NCI-H187 treated with DMSO at 0.1 percent for 48 hours (cell line): ENCODE data around the gene BLVRB.
"Not testable (repeated sequence)": the region's sequence is repeated elsewhere in the genome, so short reads cannot be mapped to it uniquely, and the experiment has no call there.

Experiments
- DNase-seq: peaks from one replicate; lab custom pipeline; 2025; lab: John Stamatoyannopoulos, UW

The BLVRB gene

DNA sequence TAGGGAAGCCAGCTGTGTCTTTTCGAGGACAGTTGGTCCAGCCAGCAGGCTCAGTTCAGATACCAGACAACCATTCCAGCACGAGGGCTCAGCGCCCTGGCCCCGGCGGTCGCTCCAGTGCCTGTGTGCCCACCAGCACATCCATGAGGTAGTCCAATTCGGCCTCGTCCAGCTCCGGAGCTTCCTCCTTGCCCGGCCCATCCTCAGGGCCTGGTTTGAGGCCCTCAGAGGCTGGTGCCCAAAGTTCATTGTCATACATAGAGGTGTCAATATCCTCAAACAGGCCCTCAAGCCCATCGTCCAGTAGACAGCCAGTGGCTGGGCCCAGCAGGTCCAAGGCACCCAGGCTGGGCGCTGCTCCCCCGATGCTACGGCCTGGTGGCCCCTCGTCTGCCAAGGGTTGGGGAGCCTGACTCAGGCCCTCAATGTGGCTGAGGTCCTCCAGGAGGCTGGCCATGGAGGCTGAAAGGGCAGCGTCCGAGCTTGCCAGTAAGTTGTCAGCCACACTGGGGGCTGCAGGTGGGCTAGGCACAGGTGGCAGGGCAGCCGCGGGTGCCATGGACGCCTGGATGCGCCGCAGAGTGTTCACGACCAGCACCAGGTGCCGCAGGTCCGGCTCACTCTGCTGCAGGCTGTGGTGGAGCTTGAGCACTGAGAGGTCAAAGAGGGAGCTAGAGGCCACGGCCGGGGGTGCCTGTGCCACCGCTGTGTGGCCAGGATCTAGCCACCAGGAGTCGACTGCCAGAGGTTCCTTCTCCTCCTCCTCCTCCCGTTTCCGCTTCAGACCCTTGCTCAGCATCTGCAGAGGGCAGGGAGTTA is 42.6 kb downstream of the BLVRB start:
- DNase-seq: no peak

- DNase-seq: no peak
These were observed 43.4 kb downstream of the BLVRB start for GRCh38 chr19:40421993-40422747.

DNA sequence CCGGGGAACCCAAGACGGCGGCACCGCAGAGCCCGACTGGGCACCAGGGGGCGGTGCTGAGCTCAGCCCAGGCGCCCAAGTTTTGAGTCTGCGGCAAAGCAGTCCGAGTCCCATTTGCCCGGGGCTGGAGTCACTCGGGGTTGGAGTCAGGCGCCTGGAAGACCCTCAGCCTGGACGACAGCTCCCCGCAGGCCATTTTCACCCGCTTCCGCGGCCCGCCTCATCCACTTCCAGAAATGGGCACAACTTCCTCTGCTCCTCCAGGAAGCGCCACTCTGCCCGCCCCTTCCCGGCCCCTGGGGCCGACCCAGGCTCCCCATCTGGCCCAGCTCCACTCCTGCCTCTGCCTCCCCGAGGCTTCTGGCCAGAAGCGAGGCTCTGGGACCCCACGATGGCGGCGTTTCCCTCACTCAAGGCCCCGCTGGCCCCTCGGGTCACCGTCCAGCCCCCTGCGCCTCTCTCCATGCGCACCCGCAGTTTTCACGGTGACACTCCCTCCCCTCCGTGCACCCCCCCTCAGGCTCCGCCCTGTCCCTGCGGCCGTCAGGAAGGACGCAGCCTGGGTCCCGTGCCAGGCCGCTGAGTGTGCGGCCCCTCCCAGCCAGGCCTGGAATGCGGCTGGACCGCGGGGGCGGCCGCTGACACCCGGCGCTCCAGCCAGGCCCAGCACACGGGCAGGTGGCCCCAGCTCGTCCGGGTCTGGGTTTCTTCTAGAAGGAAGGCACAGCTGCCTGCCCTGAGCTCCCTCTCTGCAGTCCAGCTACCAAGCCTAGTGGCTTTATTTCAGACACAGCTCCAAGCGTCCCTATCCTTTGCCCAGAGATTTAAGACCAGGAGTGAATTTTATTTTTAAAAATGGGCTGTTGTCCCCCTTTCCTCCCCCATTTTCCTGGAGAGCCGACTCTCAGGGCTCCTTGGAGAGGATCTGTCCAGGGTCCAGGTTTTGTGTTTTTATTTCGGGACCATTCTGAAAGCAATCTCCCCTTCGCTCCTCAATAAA is 44.5 kb downstream of the BLVRB start:
- DNase-seq: peak; percentile 18

GRCh38 chr19:40420451-40420765 is 45.1 kb downstream of the BLVRB start:
- DNase-seq: no peak

- no peak for DNase-seq
These were observed 45.8 kb downstream of the BLVRB start for GRCh38 chr19:40419780-40420179.

- DNase-seq: no peak
These were observed 46.4 kb downstream of the BLVRB start for GRCh38 chr19:40419066-40419612.

GRCh38 chr19:40418040-40418439 is 47.5 kb downstream of the BLVRB start:
- DNase-seq: no peak

DNA sequence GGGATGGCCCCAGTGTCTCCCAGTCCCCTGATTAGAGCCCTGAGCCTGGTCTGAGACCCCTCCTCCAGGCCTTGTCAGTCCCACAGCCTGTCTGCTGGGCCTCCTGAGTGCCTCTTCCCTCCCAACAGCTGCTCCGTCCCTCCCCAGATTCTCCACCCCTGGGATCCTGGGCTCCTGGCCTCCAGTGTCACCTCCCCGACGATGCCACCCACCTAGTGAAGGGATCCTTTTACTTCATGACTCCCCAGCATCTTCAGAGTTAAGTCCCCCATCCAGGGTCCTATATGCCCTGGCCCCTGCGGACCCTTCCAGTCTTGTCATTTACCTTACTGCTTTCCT is 47.9 kb downstream of the BLVRB start:
- DNase-seq: no peak

DNA sequence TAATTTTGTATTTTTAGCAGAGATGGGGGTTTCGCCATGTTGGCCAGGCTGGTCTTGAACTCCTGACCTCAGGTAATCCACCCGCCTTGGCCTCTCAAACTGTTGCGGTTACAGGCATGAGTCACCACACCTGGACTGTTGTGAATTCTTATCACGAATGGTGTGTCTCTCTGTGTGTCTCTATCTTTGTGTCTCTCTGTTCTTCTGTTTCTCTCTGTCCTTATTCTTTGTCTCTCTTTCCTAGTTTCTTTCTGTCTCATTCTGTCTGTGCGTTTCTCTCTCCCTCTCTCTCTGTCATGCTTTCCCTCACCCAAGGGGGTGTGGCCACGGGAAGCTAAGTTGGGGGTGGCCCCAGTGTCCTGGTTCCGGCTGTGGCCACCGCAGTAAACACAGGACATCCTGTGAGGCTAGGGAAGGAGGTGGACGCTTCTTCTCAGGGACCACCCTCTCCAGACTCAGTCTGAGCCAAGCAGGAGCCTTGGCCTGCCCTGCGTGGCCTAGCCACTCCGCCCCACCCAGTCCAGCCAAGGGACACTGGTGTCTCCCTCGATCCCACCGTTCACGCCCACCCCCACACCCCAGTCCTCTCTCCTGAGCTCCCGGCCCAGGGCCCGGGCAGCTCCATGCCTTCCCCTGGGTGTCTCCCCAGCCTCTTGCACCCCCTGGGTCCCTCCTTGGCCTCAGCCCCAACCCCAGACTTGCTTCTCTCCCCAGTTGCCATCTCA is 48.5 kb downstream of the BLVRB start:
- DNase-seq: no peak

GRCh38 chr19:40415768-40416167 is 49.8 kb downstream of the BLVRB start:
- DNase-seq: no peak

- DNase-seq: no peak
These were observed 50.7 kb downstream of the BLVRB start for GRCh38 chr19:40414542-40415535.

- DNase-seq: no peak
These were observed 52.2 kb downstream of the BLVRB start, which contains the start of gene PRX for GRCh38 chr19:40413291-40413845. Gene PRX (minus strand): TSS chr19:40413378. CDS start chr19:40407932, 5,446 bp downstream.

- no peak for DNase-seq
These were observed 52.7 kb downstream of the BLVRB start for GRCh38 chr19:40412866-40413265.

DNA sequence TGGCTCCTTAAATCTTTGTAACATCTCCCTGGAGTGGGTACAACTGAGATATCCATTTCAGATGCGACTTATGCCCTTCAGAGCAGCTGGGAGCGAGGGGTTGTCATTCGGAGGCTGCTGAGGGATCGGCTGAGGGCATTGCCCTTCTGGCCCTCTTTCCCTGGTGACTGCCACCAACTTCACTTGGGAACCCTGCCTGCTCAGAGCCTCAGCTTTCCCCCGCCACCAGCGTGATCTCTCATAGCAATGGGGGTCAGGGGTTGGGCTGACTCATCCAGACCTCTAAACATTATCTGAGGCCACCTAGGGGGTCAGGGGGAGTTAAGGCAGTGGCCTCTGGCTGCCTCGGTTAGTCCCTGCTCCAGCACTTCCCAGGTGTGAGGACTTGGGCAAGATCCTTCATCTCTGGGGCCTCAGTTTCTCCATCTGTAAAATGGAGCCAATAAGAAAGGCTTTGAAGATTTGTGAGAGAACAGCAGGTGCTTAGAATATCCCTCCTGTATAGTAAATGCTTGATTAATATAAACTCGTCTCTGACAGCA is 53.5 kb downstream of the BLVRB start:
- no peak for DNase-seq

DNA sequence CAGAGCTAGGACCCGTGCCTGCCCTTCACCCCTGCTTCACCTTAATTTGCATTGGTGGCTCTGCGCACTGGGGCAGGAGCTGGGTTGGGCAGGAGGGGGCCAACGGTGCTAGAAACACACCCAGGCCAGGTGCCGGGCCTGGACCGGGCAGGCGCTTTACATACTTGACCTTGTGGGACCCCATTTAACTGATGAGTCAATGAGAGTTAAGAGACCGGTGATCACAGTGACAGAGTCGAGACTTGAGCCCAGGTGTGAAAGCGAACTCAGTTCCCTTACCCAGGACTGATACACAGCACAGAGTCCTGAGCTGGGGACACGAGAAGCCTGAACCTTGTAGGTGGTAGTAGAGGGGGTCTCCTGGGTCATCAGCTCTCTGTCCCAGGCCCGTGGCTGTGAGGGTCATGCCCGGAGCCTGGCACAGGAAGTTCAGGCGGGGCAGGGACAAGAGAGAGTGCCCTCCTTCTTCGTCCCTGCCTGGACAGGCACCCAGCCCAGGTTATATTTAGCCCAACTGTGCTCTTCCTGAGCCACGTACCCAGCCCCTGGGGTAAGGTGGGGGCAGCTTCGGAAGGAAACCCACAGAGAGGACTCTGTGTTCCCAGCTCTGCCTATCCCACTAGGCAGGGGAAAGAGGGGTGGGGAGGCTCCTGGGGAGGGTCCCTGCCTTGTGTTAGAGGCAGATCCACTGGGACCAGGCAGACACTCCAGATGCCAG is 54.3 kb downstream of the BLVRB start:
- no peak for DNase-seq

GRCh38 chr19:40410030-40410389 is 55.5 kb downstream of the BLVRB start:
- no peak for DNase-seq

- not testable (repeated sequence) for DNase-seq
These were observed 57.0 kb downstream of the BLVRB start for GRCh38 chr19:40408598-40408925.

DNA sequence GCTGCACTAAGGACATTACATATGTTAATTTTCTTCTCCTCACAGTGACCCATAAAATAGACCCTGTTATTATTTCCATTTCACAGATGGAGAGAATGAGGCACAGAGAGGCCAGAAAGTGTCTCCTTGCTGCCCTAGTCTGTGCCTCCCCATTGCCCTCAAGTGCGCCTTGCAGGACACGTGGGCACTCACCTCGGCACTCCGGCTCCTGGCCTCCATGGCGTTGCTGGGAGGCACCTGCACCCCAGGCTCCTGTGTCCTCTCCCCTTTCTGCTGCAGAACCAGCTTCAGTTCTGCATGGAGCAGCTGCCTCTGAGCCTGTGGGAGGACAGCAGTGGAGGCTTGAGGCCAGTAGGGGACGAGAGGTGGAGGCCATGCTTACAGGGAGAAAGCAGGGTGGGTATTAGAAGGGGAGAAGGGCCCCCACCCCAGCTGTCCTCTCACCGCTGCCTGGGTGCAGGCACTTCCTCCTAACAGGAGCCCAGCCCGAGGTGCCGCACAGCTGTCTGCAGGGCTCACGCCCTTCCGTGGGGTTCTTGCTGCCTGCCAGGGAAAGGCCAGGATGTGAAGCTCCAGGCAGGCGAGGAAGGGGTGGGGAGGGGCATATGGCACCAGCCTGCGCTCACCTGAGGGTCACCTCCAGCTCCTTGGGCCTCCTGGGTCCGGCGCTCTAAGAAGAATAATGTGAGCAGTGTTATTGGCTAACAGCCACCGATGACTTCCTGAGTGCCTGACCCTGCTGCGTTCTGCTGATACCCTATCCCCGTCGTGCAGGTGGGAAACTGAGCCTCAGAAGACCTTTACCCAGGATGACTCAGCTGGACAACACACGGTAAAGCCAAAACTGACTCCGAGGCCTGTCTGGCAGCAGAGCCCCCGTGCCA is 57.6 kb downstream of the BLVRB start:
- no peak for DNase-seq
